OCI-LY1 (cell line): ENCODE data around the gene ARV1.
"Not testable (repeated sequence)": the region's sequence is repeated elsewhere in the genome, so short reads cannot be mapped to it uniquely, and the experiment has no call there.

Experiments used
- H2AFZ ChIP-seq: fragments of 200-600 bp; sonication (generic), shearing (Covaris generic); 2 replicates; pipeline ENCODE4 v1.6.0; 2014; ENCODE audit warnings: antibody characterized with exemption, mild to moderate bottlenecking, low read length
- H3F3A ChIP-seq: fragments of 200-600 bp; sonication (generic), shearing (Covaris generic); 2 replicates; pipeline ENCODE4 v1.6.0; 2014; ENCODE audit warnings: mild to moderate bottlenecking, antibody characterized with exemption, low read length, moderate library complexity; ENCODE audit not compliant: insufficient read depth
- H3K27ac ChIP-seq: fragments of 200-600 bp; sonication (generic); 2 replicates; pipeline ENCODE4 v1.5.1; 2014; ENCODE audit warnings: low read length, mixed run types, mild to moderate bottlenecking, low read depth; ENCODE audit not compliant: poor library complexity, severe bottlenecking
- H3K27me3 ChIP-seq: fragments of 200-600 bp; sonication (generic); 2 replicates; pipeline ENCODE4 v1.6.0; 2014; ENCODE audit warnings: antibody characterized with exemption, mild to moderate bottlenecking, low read length, moderate library complexity; ENCODE audit not compliant: insufficient read depth
- H3K36me3 ChIP-seq: fragments of 200-600 bp; sonication (generic); 2 replicates; pipeline ENCODE4 v1.6.1; 2014; ENCODE audit warnings: mild to moderate bottlenecking, antibody characterized with exemption, low read length, moderate library complexity, mixed read lengths; ENCODE audit not compliant: insufficient read depth
- H3K4me1 ChIP-seq: fragments of 200-600 bp; sonication (generic); 2 replicates; pipeline ENCODE4 v1.5.1; 2014; ENCODE audit warnings: mild to moderate bottlenecking, low read length, moderate library complexity; ENCODE audit not compliant: insufficient read depth, severe bottlenecking
- H3K4me2 ChIP-seq: fragments of 200-600 bp; sonication (generic), shearing (Covaris generic); 2 replicates; pipeline ENCODE4 v1.6.1; 2014; ENCODE audit warnings: low read length
- H3K4me3 ChIP-seq: fragments of 200-600 bp; sonication (generic); 2 replicates; pipeline ENCODE4 v1.5.1; 2014; ENCODE audit warnings: low read length, low read depth, mild to moderate bottlenecking, mixed read lengths; ENCODE audit not compliant: poor library complexity, severe bottlenecking
- H3K79me2 ChIP-seq: fragments of 200-600 bp; shearing (Covaris generic); 2 replicates; pipeline ENCODE4 v1.6.1; 2016; ENCODE audit warnings: mixed run types, low read length, mixed read lengths; ENCODE audit not compliant: insufficient read depth
- H3K9ac ChIP-seq: fragments of 200-600 bp; sonication (generic), shearing (Covaris generic); 2 replicates; pipeline ENCODE4 v1.6.1; 2014; ENCODE audit warnings: mild to moderate bottlenecking, low read length, mixed read lengths
- H3K9me2 ChIP-seq: fragments of 200-600 bp; sonication (generic), shearing (Covaris generic); 2 replicates; pipeline ENCODE4 v1.6.1; 2014; ENCODE audit warnings: low read depth, mild to moderate bottlenecking, low read length, mixed read lengths
- H3K9me3 ChIP-seq: fragments of 200-600 bp; shearing (Covaris generic); 2 replicates; pipeline ENCODE4 v1.6.1; 2014; ENCODE audit warnings: low read length, mixed read lengths
- H4K20me1 ChIP-seq: fragments of 200-600 bp; sonication (generic), shearing (Covaris generic); 2 replicates; pipeline ENCODE4 v1.6.0; 2016; ENCODE audit warnings: mild to moderate bottlenecking, low read length; ENCODE audit not compliant: insufficient read depth
- EZH2 ChIP-seq: fragments of 200-600 bp; sonication (generic), shearing (Covaris generic); IDR thresholded peaks from 2 replicates; pipeline ENCODE4 v1.8.0; 2017; ENCODE audit warnings: borderline replicate concordance, mixed run types, mild to moderate bottlenecking, antibody characterized with exemption, low read length, moderate library complexity, mixed read lengths
- TF ChIP-seq, protein P1 (sequence below): fragments of 200-600 bp; sonication (generic), shearing (Covaris generic); IDR thresholded peaks from 2 replicates; pipeline ENCODE4 v1.5.1; 2017; ENCODE audit warnings: mild to moderate bottlenecking, antibody characterized with exemption, low read length, moderate library complexity, mixed read lengths

Gene ARV1

DNA sequence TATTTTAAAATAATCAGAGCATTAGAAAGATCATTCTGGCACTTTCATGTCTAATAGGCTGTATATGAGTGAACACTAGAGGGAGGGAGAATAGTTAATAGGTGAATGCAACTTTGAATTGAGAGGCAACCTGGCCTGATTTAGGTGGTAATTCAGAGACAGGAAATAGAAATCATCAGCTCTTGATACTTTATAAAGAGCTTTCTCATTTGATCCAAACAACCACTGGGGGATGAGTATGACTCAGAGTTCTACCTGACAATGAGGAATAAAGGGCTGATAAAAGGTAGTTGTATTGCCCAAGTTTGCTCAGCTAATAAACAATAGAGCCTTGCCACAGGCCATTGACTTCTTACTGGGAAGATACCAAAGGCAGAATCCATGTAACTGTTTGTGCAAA lies 66.4 kb downstream of the ARV1 start:
- no peak overlapping the region for H3K9ac ChIP-seq
- H2AFZ ChIP-seq, result no peak overlapping the region
- H3K9me2 ChIP-seq, result no peaks in the 10 kb centered on the region
- H3F3A ChIP-seq, result no peaks in the 10 kb centered on the region
- TF ChIP-seq, protein P1, sequence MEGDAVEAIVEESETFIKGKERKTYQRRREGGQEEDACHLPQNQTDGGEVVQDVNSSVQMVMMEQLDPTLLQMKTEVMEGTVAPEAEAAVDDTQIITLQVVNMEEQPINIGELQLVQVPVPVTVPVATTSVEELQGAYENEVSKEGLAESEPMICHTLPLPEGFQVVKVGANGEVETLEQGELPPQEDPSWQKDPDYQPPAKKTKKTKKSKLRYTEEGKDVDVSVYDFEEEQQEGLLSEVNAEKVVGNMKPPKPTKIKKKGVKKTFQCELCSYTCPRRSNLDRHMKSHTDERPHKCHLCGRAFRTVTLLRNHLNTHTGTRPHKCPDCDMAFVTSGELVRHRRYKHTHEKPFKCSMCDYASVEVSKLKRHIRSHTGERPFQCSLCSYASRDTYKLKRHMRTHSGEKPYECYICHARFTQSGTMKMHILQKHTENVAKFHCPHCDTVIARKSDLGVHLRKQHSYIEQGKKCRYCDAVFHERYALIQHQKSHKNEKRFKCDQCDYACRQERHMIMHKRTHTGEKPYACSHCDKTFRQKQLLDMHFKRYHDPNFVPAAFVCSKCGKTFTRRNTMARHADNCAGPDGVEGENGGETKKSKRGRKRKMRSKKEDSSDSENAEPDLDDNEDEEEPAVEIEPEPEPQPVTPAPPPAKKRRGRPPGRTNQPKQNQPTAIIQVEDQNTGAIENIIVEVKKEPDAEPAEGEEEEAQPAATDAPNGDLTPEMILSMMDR, result no peak
- TF ChIP-seq EZH2, result no peak
- H3K27me3 ChIP-seq, result no peaks in the 10 kb centered on the region
- no peaks in the 10 kb centered on the region for H4K20me1 ChIP-seq
- no peaks in the 10 kb centered on the region for H3K9me3 ChIP-seq
- peaks cover 6% of the 10 kb centered on the region for H3K4me1 ChIP-seq
- H3K4me3 ChIP-seq, result no peak overlapping the region
- no peak overlapping the region for H3K27ac ChIP-seq
- H3K4me2 ChIP-seq, result no peak overlapping the region
- H3K79me2 ChIP-seq, result no peaks in the 10 kb centered on the region
- no peaks in the 10 kb centered on the region for H3K36me3 ChIP-seq

DNA sequence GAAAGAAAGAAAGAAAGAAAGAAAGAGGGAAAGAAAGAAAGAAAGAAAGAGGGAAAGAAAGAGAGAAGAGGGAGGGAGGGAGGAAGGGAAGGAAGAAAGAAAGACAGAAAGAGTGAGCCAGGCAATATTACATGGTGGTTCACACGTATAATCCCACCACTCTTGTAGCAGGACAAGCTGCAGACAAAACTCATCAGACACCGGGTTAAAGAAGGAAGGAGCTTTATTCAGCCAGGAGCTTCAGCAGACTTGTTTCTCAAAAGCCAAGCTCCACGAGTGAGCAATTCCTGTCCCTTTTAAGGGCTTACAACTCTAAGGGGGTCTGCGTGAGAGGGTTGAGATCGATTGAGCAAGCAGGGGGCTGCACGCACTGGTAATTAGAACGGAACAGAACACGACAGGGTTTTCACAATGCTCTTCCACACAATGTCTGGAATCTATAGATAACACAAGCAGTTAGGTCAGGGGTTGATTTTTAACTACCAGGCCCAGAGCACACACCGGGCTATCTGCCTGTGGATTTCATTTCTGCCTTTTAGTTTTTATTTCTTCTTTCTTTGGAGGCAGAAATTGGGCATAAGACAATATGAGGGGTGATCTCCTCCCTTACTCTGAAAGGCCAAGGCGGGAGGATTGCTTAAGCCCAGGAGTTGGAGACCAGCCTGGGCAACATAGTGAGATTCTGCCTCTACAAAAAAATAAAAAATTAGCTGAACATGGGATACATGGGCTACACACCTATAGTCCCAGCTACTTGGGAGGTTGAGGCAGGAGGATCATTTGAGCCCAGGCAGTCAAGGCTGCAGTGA lies 67.2 kb downstream of the ARV1 start:
- H3K27ac ChIP-seq, H3K9me3 ChIP-seq, H3K9me2 ChIP-seq, H3K36me3 ChIP-seq, H3K4me3 ChIP-seq, H3K9ac ChIP-seq, H3K4me1 ChIP-seq, H4K20me1 ChIP-seq, H2AFZ ChIP-seq, H3F3A ChIP-seq, H3K4me2 ChIP-seq, H3K27me3 ChIP-seq, H3K79me2 ChIP-seq: not testable (repeated sequence)

DNA sequence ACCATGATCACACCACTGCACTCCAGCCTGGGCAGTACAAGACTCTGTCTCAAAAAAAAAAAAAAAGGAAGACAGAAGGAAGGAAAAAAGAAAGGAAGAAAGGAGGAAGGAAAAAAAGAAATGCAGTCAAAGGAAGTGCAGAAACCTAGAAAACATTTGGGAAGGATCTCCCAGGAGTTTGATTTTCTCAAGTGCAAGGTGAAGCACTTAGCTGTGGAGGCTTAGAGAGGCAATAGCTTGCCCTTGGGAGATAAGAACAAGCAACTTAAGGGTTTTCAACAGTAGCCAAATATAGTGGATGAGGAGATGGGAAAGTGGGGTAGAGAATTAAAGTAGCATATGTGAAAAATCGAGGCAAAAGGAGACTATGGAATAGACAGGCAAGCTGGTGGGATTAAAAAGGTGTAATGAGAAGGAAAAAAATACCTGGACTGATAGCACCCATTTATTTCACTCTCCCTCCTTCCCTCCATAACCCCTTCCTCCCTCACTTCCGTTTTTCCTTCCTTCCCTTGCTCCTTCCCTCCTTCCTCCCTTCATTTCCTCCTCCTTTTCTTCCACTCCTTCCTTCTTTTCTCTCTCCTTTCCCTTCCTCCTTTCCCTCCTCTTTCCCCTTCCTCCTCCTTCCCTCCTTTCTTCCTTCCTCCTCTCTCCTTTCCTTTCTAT lies 68.0 kb downstream of the ARV1 start:
- no peaks in the 10 kb centered on the region for H4K20me1 ChIP-seq
- no peaks in the 10 kb centered on the region for H3K9me3 ChIP-seq
- no peak for TF ChIP-seq EZH2
- TF ChIP-seq, protein P1, result no peak
- H3K36me3 ChIP-seq, result no peaks in the 10 kb centered on the region
- H3K79me2 ChIP-seq, result no peaks in the 10 kb centered on the region
- no peaks in the 10 kb centered on the region for H3K27me3 ChIP-seq
- no peaks in the 10 kb centered on the region for H3F3A ChIP-seq
- H3K4me2 ChIP-seq, result no peak overlapping the region
- H2AFZ ChIP-seq, result no peak overlapping the region
- H3K9me2 ChIP-seq, result no peaks in the 10 kb centered on the region
- no peak overlapping the region for H3K4me3 ChIP-seq
- H3K27ac ChIP-seq, result no peak overlapping the region
- H3K9ac ChIP-seq, result no peak overlapping the region
- H3K4me1 ChIP-seq, result no peaks in the 10 kb centered on the region

DNA sequence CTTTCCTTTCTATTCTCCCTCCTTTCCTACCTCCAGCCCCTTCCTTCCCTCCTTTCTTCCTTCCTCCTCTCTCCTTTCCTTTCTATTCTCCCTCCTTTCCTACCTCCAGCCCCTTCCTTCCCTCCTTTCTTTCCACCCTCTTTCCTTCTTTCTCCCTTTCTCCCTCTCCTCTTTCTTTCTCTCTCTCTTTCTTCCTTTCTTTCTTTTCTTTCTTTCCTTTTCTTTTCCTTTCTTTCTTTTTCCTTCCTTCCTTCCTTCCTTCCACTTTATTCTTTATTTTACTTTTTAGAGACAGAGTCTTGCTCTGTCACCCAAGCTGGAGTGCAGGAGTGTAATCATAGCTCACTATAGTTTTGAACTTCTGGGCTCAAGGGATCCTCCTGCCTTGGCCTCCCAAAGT lies 68.6 kb downstream of the ARV1 start:
- not testable (repeated sequence) for H3K27ac ChIP-seq, H2AFZ ChIP-seq, H3K4me3 ChIP-seq, H3K79me2 ChIP-seq, H3K9me3 ChIP-seq, H3K4me1 ChIP-seq, H4K20me1 ChIP-seq, H3K9ac ChIP-seq, H3K4me2 ChIP-seq, H3K9me2 ChIP-seq, H3K36me3 ChIP-seq, H3K27me3 ChIP-seq, H3F3A ChIP-seq

DNA sequence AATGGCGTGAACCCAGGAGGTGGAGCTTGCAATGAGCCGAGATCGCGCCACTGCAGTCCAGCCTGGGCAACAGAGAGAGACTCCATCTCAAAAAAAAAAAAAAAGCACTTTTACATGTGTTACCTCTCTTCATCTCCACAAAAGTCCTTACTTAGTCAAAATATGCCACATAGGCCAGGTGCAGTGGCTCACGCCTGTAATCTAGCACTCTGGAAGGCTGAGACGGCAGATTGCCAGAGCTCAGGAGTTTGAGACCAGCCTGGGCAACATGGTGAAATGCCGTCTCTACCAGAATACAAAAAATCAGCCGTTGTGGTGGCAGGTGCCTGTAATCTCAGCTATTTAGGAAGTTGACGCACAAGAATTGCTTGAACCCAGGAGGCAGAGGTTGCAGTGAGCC lies 69.5 kb downstream of the ARV1 start:
- not testable (repeated sequence) for H3K27ac ChIP-seq, H3K36me3 ChIP-seq, H3K9me3 ChIP-seq, H3K9me2 ChIP-seq, H3K27me3 ChIP-seq, H3F3A ChIP-seq, H3K4me2 ChIP-seq, H3K4me1 ChIP-seq, H4K20me1 ChIP-seq, H3K9ac ChIP-seq, H3K4me3 ChIP-seq, H3K79me2 ChIP-seq, H2AFZ ChIP-seq
